ENCODE results near the gene RTN4RL1.
"Not testable (repeated sequence)": the region's sequence is repeated elsewhere in the genome, so short reads cannot be mapped to it uniquely, and the experiment has no call there.

Gene RTN4RL1

GRCh38 chr17:2023692-2024571 is 1.2 kb downstream of the RTN4RL1 start:
- FAIRE-seq, result no peak

DNA sequence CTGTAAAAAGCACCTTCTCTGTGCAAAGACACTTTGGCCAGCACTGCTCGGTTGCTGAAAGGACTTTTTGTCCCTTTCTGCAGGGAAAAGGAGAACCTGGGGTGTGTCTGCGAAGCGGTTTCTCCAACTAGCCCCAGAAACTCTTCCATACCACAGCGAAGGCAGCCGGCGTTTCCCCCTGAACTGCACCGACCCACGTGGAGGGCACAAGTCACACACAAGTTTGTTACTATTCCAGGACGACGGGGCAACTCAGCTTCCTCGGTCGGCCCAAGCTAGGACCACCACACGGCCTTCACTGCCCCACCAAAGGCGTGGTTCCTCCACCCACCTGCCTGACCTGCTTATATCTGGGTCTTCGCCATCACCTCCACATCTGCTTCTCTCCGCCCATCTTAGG is 1.9 kb downstream of the RTN4RL1 start:
- FAIRE-seq, result no peak

DNA sequence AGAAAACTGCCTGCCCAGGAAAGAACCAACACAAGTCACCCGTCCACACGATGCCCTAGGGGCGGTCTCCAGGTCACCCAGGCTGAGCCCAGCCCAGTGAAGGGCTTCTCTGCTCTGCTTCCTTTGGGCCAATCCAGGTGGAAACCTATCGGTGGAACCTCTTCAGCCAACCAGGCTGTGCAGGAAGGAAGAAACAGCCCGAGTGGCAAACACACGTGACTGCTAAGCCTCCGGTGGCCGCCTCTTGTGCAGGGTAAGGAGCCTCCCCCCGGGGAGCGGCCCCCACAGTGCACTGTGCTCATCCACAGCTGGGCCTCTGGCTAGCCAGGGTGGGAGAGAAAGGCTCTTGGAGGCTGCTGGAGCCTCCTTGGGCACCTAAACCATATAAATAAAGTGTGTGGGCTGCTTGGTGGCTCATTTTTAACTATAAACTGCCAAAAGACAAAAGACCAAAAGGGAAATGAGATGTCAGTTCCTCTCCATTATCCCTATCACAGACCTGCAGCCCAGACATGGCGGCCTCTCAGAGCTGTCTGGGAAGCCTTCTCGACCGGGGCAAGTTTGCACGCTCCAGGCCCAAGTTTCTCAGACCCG is 2.4 kb downstream of the RTN4RL1 start:
- FAIRE-seq, result no peak

DNA sequence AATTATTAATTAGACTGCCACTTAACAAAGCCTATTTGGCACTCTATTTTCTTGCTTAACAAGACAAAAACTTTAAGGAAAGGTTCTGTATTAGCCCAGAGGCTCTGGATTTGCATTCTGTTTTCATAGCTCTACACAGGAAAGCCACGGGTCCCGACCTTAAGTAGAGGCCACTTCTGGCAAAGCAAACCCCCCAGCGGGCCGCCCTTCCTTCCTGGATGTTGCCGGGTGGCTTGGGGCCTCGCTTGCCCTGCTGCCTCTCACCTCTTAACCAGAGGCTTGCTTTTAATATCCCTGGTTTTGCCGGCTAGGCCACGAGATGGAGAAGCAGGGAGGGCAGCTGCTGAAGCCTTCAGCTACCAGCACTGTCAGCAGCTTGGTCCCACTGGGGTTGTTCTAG is 4.4 kb downstream of the RTN4RL1 start:
- no peak for FAIRE-seq

GRCh38 chr17:2019723-2020122 is 5.4 kb downstream of the RTN4RL1 start:
- no peak for FAIRE-seq

- FAIRE-seq, result no peak
These were observed 6.2 kb downstream of the RTN4RL1 start for GRCh38 chr17:2018716-2019510.

DNA sequence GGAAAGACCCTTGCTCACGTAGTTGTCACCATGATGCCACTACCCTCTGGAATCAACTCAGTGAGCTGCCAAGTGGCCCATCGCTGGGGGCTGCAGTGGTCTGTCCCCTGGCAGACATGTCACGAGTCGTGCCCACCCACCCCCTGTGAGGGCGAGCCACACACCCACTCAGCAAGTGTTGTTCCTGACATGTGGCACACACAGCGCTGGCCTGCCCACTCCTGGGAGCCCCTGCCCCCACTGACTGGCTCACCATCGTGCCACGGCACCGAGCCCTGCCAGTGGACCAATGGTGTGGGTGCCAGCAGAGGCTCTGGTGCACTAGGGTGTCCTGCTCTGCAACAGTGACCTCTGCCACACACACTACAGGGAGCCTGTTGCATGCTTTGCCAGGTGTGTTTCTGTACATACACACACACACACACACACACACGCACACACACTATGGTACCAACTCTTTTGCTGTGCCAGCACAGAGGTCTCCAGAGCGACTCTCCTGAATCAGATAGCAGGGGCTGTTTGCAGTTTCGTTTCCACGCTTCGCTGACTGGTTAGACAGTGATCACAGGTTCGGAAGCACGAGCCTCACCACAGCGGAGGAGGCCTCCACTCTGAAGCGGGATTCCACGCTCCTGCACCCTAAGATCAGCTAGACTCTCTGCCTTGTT is 7.7 kb downstream of the RTN4RL1 start:
- FAIRE-seq, result no peak

GRCh38 chr17:2016494-2016893 is 8.6 kb downstream of the RTN4RL1 start:
- FAIRE-seq, result no peak

- no peak for FAIRE-seq
These were observed 9.8 kb downstream of the RTN4RL1 start for GRCh38 chr17:2015314-2015713.

GRCh38 chr17:2013994-2014317 is 11.2 kb downstream of the RTN4RL1 start:
- FAIRE-seq, result no peak

GRCh38 chr17:2013220-2013993 is 11.7 kb downstream of the RTN4RL1 start:
- not testable (repeated sequence) for FAIRE-seq

DNA sequence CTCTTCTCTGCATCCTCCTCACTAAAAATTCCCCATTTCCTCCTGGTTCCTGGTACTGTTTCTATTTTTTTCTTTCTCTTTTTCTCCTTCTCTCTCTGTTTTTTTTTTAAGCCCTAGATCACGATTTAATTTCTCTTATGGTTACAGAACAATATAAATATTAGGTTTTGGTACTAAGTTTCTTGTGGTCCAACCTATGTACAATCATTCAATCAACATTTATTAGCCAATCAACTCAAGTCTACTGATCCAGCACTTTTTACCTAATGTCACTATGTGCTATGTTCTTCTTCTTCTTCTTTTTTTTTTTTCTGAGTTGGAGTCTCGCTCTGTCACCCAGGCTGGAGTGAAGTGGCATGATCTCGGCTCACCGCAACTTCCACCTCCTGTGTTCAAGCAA is 12.6 kb downstream of the RTN4RL1 start:
- FAIRE-seq, result no peak

GRCh38 chr17:2011411-2012371 is 13.4 kb downstream of the RTN4RL1 start:
- FAIRE-seq, result no peak

DNA sequence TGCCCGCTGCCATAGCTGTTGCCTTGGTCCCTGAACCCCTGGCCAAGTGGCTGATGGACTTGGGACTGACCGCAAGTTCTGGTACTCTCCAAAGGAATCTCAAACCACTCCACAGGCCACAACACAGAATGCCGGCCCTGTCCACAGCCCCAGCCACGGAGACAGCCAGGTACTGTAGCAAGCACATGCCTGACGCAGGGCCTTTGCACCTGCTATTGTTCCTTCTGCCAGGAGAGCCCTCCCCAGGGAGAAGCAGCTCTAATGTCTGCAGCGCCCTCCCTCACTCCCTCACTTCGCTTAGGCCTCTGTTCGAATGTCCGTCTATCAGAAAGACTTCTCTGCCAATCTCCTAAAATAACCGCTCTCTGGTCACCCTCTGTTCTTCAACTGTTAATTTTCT is 15.4 kb downstream of the RTN4RL1 start:
- FAIRE-seq, result no peak

GRCh38 chr17:2008332-2009126 is 16.6 kb downstream of the RTN4RL1 start:
- no peak for FAIRE-seq

DNA sequence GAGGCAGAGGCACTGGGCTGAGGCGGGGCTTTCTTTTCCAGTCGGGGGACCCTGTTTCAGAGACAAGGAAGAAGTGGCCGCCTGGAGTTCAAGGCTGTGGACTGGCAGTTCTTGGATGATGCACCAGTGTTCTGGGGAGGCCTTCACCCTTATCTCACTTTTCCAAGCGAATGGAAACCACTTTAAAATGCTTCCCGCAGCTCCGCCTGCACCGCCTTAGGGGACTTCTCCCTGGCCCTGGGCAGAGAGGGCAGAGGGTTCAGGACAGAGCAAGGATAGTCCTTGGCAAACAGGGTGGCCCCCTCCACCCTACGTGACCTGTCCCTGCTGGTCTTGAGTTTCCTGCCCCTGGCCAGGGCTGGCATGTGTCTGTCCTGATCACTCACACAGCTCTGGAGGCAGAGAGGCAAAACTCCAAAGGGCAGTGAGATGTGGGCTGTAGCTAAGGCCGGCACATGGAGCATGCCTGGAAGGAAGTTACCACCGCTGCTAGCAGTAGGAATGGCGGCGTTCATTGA is 20.6 kb downstream of the RTN4RL1 start:
- FAIRE-seq, result no peak

DNA sequence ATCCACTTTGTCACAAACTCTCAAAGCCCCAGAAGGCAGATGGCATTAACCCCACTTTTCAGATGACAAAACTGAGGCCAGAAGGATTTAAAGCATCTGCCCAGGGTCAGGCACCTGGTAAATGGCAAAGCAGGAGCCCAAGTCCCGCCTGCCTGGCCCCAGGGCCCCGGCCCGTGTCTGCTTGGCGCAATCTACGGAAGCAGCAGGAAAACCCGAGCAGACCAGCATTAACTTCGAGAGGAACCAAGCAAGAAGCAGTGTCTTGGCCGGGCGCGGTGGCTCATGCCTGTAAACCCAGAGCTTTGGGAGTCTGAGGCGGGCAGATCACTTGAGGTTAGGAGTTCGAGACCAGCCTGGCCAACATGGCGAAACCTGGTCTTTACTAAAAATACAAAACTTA is 21.6 kb downstream of the RTN4RL1 start:
- no peak for FAIRE-seq

DNA sequence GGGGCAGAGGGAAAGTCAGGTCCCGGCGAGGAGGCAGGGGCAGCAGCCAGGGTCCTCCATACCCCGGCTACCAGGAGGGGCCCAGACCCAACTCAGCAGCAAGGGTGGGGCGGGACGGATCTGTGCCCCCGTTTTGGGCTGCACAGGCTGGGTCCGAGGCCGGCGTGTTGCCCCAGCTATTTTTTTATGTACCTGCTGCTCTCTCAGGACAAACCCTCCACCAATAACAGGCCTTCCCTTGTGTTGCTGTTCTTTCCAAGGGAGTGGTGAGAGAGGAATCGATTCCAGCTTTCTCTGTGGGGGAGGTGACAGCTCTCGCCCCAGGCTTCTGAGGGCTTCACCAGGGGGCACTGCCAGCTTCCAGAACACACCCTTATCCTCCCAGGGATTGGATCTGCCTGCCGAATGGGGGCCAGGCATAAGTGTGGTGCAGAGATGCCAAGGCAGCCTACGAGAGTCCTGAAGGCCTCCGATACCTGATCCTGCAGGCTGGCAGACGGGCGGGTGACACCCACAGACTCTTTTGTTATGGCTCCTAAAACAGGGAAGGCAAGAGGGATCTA is 22.3 kb downstream of the RTN4RL1 start:
- FAIRE-seq, result no peak

DNA sequence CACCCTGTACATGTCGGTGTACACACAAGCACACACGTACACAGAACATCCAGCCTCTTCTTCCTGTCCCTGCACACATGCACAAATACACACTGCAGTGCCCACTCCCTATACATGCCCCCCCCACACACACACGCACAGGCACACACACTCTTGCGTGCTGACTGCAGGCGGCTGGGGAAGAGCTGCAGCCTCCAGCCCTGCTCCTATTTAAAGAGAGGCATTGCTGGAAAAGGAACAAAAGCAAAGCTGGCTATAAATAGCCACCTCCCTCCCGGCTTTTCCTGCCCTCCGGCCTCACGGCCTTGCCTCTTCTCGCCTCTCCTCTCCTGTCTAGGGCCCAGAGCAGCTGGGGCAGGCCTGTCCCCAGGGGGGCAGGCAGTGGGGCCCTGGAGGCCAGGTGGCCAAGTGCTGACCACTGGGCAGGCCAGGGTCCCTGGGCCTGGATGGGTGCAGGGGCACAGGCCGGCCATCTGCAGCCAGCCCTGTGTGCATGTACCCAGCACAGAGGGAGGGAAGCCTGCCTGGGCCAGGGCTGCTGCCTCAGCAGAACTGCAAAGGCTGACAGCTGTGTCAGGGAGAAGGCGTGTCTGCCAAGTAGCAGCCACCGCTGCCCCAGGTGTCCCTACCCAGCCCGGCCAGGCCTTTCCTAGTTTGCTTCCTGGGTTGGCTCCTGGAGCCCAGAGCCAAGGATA is 25.4 kb downstream of the RTN4RL1 start:
- FAIRE-seq, result no peak
